Liver (tissue), 3 donors: ENCODE measurements around the gene B3GALNT2.

Experiments used
- CTCF ChIP-seq: fragments of 150-350 bp; IDR thresholded peaks from 2 replicates; pipeline ENCODE4 v1.5.1; 2017; ENCODE audit warnings: improper control_type of control experiment, low read depth, low read length; ENCODE audit not compliant: missing input control
- EGR1 ChIP-seq, 2 donors: IDR thresholded peaks; 2 replicates each; pipeline ENCODE4 v1.6.1; 2016 to 2018; ENCODE audit warnings: antibody characterized with exemption in 2 of 2, low read depth in 2 of 2
- FOXA1 ChIP-seq: IDR thresholded peaks from 2 replicates; pipeline ENCODE4 v1.6.1; 2016; ENCODE audit warnings: antibody characterized with exemption
- GABPA ChIP-seq, 2 donors: IDR thresholded peaks in 1 of 2; conservative IDR thresholded peaks in 1 of 2; 2 replicates each; pipeline ENCODE4 v1.6.1; 2016; ENCODE audit warnings: antibody characterized with exemption in 2 of 2, mild to moderate bottlenecking in 1 of 2, moderate library complexity in 1 of 2
- NR2F2 ChIP-seq: IDR thresholded peaks from 2 replicates; pipeline ENCODE4 v1.6.1; 2016; ENCODE audit warnings: antibody characterized with exemption
- RXRA ChIP-seq, 2 donors: IDR thresholded peaks; 2 replicates each; pipeline ENCODE4 v1.6.1; 2017 to 2018; ENCODE audit warnings: antibody characterized with exemption in 2 of 2, mild to moderate bottlenecking in 1 of 2
- SP1 ChIP-seq: IDR thresholded peaks from 2 replicates; pipeline ENCODE4 v1.6.1; 2018; ENCODE audit warnings: antibody characterized with exemption, mild to moderate bottlenecking
- TAF1 ChIP-seq: conservative IDR thresholded peaks from 2 replicates; pipeline ENCODE4 v1.6.1; 2016; ENCODE audit warnings: antibody characterized with exemption, mild to moderate bottlenecking
- TF ChIP-seq, protein P1 (sequence below): IDR thresholded peaks from 2 replicates; pipeline ENCODE4 v1.6.1; 2016; ENCODE audit warnings: antibody characterized with exemption
- TF ChIP-seq, protein P2 (sequence below): IDR thresholded peaks from 2 replicates; pipeline ENCODE4 v1.6.1; 2016; ENCODE audit warnings: antibody characterized with exemption, mild to moderate bottlenecking
- donor health status: healthy.
- donor health status: healthy.

DNA sequence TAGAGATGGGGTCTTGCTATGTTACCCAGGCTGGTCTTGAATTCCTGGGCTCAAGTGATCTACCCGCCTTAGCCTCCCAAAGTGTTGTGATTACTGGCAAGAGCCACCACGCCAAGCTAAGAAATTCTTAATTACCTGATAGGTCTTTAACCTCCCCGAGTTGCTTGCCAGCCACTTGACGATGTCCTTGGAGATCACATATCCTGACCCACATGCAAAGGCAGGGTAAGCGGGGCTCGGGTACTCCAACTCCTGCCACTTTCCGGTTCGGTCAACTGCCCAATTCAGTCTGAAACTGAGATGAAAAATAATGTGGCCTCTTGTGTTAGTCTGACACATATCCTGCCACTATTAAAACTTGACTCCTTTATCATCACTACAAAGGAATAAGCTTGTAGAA, 50.2 kb downstream of the B3GALNT2 start:
- TF ChIP-seq GABPA (IDR thresholded peaks at IDR 0.05 in 1 of 2, conservative IDR thresholded peaks at IDR 0.05 in 1 of 2) (no peak), CTCF (no peak), NR2F2 (no peak), EGR1 (IDR thresholded peaks at IDR 0.05; ENCODE audit: low read depth in 2 of 2) (no peak), FOXA1 (no peak), SP1 (no peak), RXRA (IDR thresholded peaks at IDR 0.05) (no peak), TAF1 (no peak)
- TF ChIP-seq, protein P1, sequence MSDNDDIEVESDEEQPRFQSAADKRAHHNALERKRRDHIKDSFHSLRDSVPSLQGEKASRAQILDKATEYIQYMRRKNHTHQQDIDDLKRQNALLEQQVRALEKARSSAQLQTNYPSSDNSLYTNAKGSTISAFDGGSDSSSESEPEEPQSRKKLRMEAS: no peak
- TF ChIP-seq, protein P2, sequence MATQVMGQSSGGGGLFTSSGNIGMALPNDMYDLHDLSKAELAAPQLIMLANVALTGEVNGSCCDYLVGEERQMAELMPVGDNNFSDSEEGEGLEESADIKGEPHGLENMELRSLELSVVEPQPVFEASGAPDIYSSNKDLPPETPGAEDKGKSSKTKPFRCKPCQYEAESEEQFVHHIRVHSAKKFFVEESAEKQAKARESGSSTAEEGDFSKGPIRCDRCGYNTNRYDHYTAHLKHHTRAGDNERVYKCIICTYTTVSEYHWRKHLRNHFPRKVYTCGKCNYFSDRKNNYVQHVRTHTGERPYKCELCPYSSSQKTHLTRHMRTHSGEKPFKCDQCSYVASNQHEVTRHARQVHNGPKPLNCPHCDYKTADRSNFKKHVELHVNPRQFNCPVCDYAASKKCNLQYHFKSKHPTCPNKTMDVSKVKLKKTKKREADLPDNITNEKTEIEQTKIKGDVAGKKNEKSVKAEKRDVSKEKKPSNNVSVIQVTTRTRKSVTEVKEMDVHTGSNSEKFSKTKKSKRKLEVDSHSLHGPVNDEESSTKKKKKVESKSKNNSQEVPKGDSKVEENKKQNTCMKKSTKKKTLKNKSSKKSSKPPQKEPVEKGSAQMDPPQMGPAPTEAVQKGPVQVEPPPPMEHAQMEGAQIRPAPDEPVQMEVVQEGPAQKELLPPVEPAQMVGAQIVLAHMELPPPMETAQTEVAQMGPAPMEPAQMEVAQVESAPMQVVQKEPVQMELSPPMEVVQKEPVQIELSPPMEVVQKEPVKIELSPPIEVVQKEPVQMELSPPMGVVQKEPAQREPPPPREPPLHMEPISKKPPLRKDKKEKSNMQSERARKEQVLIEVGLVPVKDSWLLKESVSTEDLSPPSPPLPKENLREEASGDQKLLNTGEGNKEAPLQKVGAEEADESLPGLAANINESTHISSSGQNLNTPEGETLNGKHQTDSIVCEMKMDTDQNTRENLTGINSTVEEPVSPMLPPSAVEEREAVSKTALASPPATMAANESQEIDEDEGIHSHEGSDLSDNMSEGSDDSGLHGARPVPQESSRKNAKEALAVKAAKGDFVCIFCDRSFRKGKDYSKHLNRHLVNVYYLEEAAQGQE: no peak
